H9 (cell line): ENCODE data around the gene TBC1D1. TPM values are rescaled to one million over a fixed set of nuclear protein-coding genes. Genes with fewer than 3 reads are reported as not detected.

ENCODE experiments used
- DNase-seq: peaks from one replicate; pipeline ENCODE4 v3.0.0-alpha.2; 2017
- H2AFZ ChIP-seq: one replicate; pipeline ENCODE4 v1.6.1; 2013; ENCODE audit warnings: mild to moderate bottlenecking, low read length, control low read depth, moderate library complexity
- H2AK5ac ChIP-seq: 2 replicates; pipeline ENCODE4 v1.6.1; 2013; ENCODE audit warnings: low read length, control low read depth, mixed read lengths; ENCODE audit not compliant: insufficient read length
- H2BK120ac ChIP-seq: one replicate; pipeline ENCODE4 v1.6.1; 2013; ENCODE audit warnings: low read depth, mild to moderate bottlenecking, low read length, control low read depth, inconsistent platforms; ENCODE audit not compliant: poor library complexity, severe bottlenecking
- H2BK12ac ChIP-seq: 2 replicates; pipeline ENCODE4 v1.6.1; 2013; ENCODE audit warnings: low read length, control low read depth, mixed read lengths, low read depth; ENCODE audit not compliant: insufficient read length
- H2BK15ac ChIP-seq: 2 replicates; pipeline ENCODE4 v1.6.1; 2013; ENCODE audit warnings: low read depth, low read length, control low read depth
- H2BK20ac ChIP-seq: one replicate; pipeline ENCODE4 v1.6.1; 2013; ENCODE audit warnings: low read depth, mild to moderate bottlenecking, low read length, control low read depth, inconsistent platforms; ENCODE audit not compliant: poor library complexity, severe bottlenecking
- H2BK5ac ChIP-seq: 2 replicates; pipeline ENCODE4 v1.6.1; 2013; ENCODE audit warnings: low read length, control low read depth, mixed read lengths; ENCODE audit not compliant: insufficient read length
- H3K14ac ChIP-seq: 2 replicates; pipeline ENCODE4 v1.6.1; 2013; ENCODE audit warnings: low read length, control low read depth; ENCODE audit not compliant: insufficient read depth
- H3K18ac ChIP-seq: 2 replicates; pipeline ENCODE4 v1.6.1; 2013; ENCODE audit warnings: low read depth, mild to moderate bottlenecking, mixed read lengths, low read length, control low read depth; ENCODE audit not compliant: insufficient read length
- H3K23ac ChIP-seq: 2 replicates; pipeline ENCODE4 v1.6.1; 2013; ENCODE audit warnings: low read length, control low read depth, mixed read lengths, low read depth; ENCODE audit not compliant: insufficient read length
- H3K23me2 ChIP-seq: 2 replicates; pipeline ENCODE4 v1.6.1; 2013; ENCODE audit warnings: low read depth, mild to moderate bottlenecking, mixed read lengths, low read length, control low read depth; ENCODE audit not compliant: insufficient read length, poor library complexity, severe bottlenecking
- H3K27ac ChIP-seq: 2 replicates; pipeline ENCODE4 v1.5.1; 2013; ENCODE audit warnings: low read length, control low read depth, mixed read lengths, low read depth; ENCODE audit not compliant: insufficient read length
- H3K27me3 ChIP-seq: 2 replicates; pipeline ENCODE4 v1.6.1; 2013; ENCODE audit warnings: low read length, control low read depth, inconsistent platforms; ENCODE audit not compliant: insufficient read depth
- H3K4ac ChIP-seq: 2 replicates; pipeline ENCODE4 v1.6.1; 2013; ENCODE audit warnings: low read depth, mild to moderate bottlenecking, control low read depth, inconsistent platforms, low read length, moderate library complexity
- H3K4me1 ChIP-seq: 2 replicates; pipeline ENCODE4 v1.6.1; 2013; ENCODE audit warnings: low read length, control low read depth, inconsistent platforms; ENCODE audit not compliant: insufficient read depth
- H3K4me2 ChIP-seq: 2 replicates; pipeline ENCODE4 v1.6.1; 2013; ENCODE audit warnings: low read length, control low read depth, mixed read lengths; ENCODE audit not compliant: insufficient read length, insufficient read depth
- H3K56ac ChIP-seq: 2 replicates; pipeline ENCODE4 v1.6.1; 2013; ENCODE audit warnings: low read depth, mild to moderate bottlenecking, mixed read lengths, low read length, control low read depth; ENCODE audit not compliant: insufficient read length
- H3K79me1 ChIP-seq: 2 replicates; pipeline ENCODE4 v1.6.1; 2013; ENCODE audit warnings: low read depth, mild to moderate bottlenecking, moderate library complexity, low read length, control low read depth, inconsistent platforms; ENCODE audit not compliant: insufficient read depth, poor library complexity, severe bottlenecking
- H3K79me2 ChIP-seq: 2 replicates; pipeline ENCODE4 v1.6.1; 2013; ENCODE audit warnings: low read length, control low read depth, inconsistent platforms; ENCODE audit not compliant: insufficient read depth
- H3K9ac ChIP-seq: 2 replicates; pipeline ENCODE4 v1.6.1; 2013; ENCODE audit warnings: low read length, control low read depth, mixed read lengths; ENCODE audit not compliant: insufficient read length; ENCODE audit errors: extremely low read depth
- H3K9me3 ChIP-seq: one replicate; pipeline ENCODE4 v1.6.1; 2013; ENCODE audit warnings: low read depth, low read length, inconsistent platforms; ENCODE audit not compliant: control insufficient read depth
- H3T11ph ChIP-seq: one replicate; pipeline ENCODE4 v1.6.1; 2013; ENCODE audit warnings: mild to moderate bottlenecking, low read length, control low read depth, inconsistent platforms
- H4K20me1 ChIP-seq: one replicate; pipeline ENCODE4 v1.6.1; 2013; ENCODE audit not compliant: control insufficient read depth, insufficient read length, insufficient read depth
- H4K5ac ChIP-seq: 2 replicates; pipeline ENCODE4 v1.6.1; 2013; ENCODE audit warnings: low read depth, mild to moderate bottlenecking, mixed read lengths, low read length, control low read depth; ENCODE audit not compliant: insufficient read length
- H4K8ac ChIP-seq: replicated peaks from 2 replicates; pipeline ENCODE4 v1.6.1; 2013; ENCODE audit warnings: low read length, control low read depth, mixed read lengths, low read depth; ENCODE audit not compliant: insufficient read length
- H4K91ac ChIP-seq: 2 replicates; pipeline ENCODE4 v1.6.1; 2013; ENCODE audit warnings: low read depth, mild to moderate bottlenecking, moderate library complexity, mixed read lengths, low read length, control low read depth; ENCODE audit not compliant: insufficient read length
- H3K27ac Mint-ChIP-seq, 3 experiments: 2 replicates in 2 of 3; 3 replicates in 1 of 3; pipeline ENCODE4 v1.8.0; 2020 to 2021; ENCODE audit warnings: mixed read lengths in 3 of 3, mild to moderate bottlenecking in 1 of 3, moderate library complexity in 1 of 3
- H3K27me3 Mint-ChIP-seq: 2 replicates; pipeline ENCODE4 v1.8.0; 2021; ENCODE audit warnings: low read depth, mild to moderate bottlenecking, moderate library complexity, mixed read lengths
- H3K36me3 Mint-ChIP-seq, 3 experiments: 2 replicates in 2 of 3; 3 replicates in 1 of 3; pipeline ENCODE4 v1.8.0; 2020 to 2021; ENCODE audit warnings: low read depth in 3 of 3, mixed read lengths in 3 of 3; ENCODE audit not compliant: insufficient read depth in 1 of 3
- H3K4me1 Mint-ChIP-seq, 2 experiments: 2 replicates each; pipeline ENCODE4 v1.8.0; 2020; ENCODE audit warnings: mixed read lengths in 2 of 2
- H3K4me3 Mint-ChIP-seq, 2 experiments: 2 replicates in 1 of 2; 3 replicates in 1 of 2; pipeline ENCODE4 v1.8.0; 2020 to 2021; ENCODE audit warnings: mild to moderate bottlenecking in 2 of 2, mixed read lengths in 2 of 2, moderate library complexity in 1 of 2
- H3K9me3 Mint-ChIP-seq, 2 experiments: 2 replicates in 1 of 2; 3 replicates in 1 of 2; pipeline ENCODE4 v1.8.0; 2020; ENCODE audit warnings: mild to moderate bottlenecking in 2 of 2, mixed read lengths in 2 of 2, moderate library complexity in 1 of 2
- CTCF ChIP-seq: fragments of 200-600 bp; sonication (generic); conservative IDR thresholded peaks from 3 replicates; pipeline ENCODE4 v1.8.0; 2021; ENCODE audit warnings: antibody characterized with exemption, mild to moderate bottlenecking
- WGBS: extraction: QIAGEN DNeasy Blood & Tissue Kit; methylation state at CpG from one replicate; pipeline ENCODE4 v1.1.7; 2013; ENCODE audit warnings: missing lambda C conversion rate, low lambda C conversion rate, mixed read lengths; ENCODE audit not compliant: insufficient read length; ENCODE audit errors: extremely low coverage; 5-methylcytosine and 5-hydroxymethylcytosine counted together
- total RNA-seq: library from RNA; stranded (reverse); gene quantifications from 2 replicates; pipeline ENCODE4 v1.2.1, GENCODE V29; 2021

TBC1D1 gene
- total RNA-seq, 1 experiment from 2014 or later, result 109 TPM

- Histone ChIP-seq H3K4ac (no peak overlapping the region), H3K27ac (no peak overlapping the region), H2BK12ac (no peak overlapping the region), H3K27me3 (no peaks in the 10 kb centered on the region), H3K79me2 (no peaks in the 10 kb centered on the region), H2BK20ac (no peak overlapping the region), H2BK120ac (no peak overlapping the region), H2AFZ (no peak overlapping the region), H3K23me2 (no peaks in the 10 kb centered on the region), H4K8ac (no peak overlapping the region), H3K79me1 (no peaks in the 10 kb centered on the region), H3K18ac (no peak overlapping the region), H4K20me1 (no peaks in the 10 kb centered on the region), H3K14ac (no peak overlapping the region), H3K23ac (no peak overlapping the region), H3K9ac (no peak overlapping the region), H4K5ac (no peak overlapping the region), H2BK15ac (no peak overlapping the region), H4K91ac (no peak overlapping the region), H3K4me2 (no peak overlapping the region), H2AK5ac (no peak overlapping the region), H3K56ac (no peak overlapping the region), H3K9me3 (no peaks in the 10 kb centered on the region), H3T11ph (no peak overlapping the region), H3K4me1 (no peaks in the 10 kb centered on the region), H2BK5ac (no peak overlapping the region)
- Mint-ChIP-seq H3K4me3 (no peak overlapping the region), H3K27ac (no peak overlapping the region), H3K4me1 (0 out of 4 replicates have a peak, but pooled peaks cover 2% of the 10 kb centered on the region in 2 experiments), H3K27me3 (peaks cover 2% of the 10 kb centered on the region), H3K9me3 (peaks cover 0 to under 1% of the 10 kb centered on the region in 2 experiments; a peak in 1 of 5 replicates), H3K36me3 (peaks cover 0 to 1% (median 0%) of the 10 kb centered on the region in 3 experiments; a peak in 1 of 7 replicates)
- no peak for TF ChIP-seq CTCF
- WGBS, result no CpG with 5 or more reads among the region's 12 CpGs
- DNase-seq, result no peak
Observed at GRCh38 chr4:38188631-38189101, 297.8 kb downstream of the TBC1D1 start.

Other genes starting within 250 kb of the TBC1D1 start
- 10.6 and 10.8 TPM in 2 replicates for gene RELL1, start 204.7 kb upstream of the TBC1D1 start, total RNA-seq
- gene PGM2, start 64.4 kb upstream of the TBC1D1 start, total RNA-seq, result 26.6 and 30.4 TPM in 2 replicates
- gene PTTG2, start 69.3 kb downstream of the TBC1D1 start, total RNA-seq, result not detected in 2 replicates